SU-DHL-6 (cell line): Measurements from ENCODE around the gene NMT1.

Source experiments
- H2AFZ ChIP-seq: fragments of 200-600 bp; sonication (generic); 2 replicates; pipeline ENCODE4 v1.6.1; 2014; ENCODE audit warnings: low read depth, mild to moderate bottlenecking, moderate library complexity, mixed read lengths, antibody characterized with exemption, low read length; ENCODE audit not compliant: severe bottlenecking
- H3F3A ChIP-seq: fragments of 200-600 bp; shearing (Covaris generic); 2 replicates; pipeline ENCODE4 v1.6.0; 2016; ENCODE audit warnings: antibody characterized with exemption, mild to moderate bottlenecking; ENCODE audit not compliant: insufficient read depth
- H3K27ac ChIP-seq: fragments of 200-600 bp; sonication (generic); 2 replicates; pipeline ENCODE4 v1.5.1; 2016; ENCODE audit warnings: low read depth, mild to moderate bottlenecking, low read length, moderate library complexity, mixed read lengths
- H3K27me3 ChIP-seq: fragments of 200-600 bp; sonication (generic), shearing (Covaris generic); 2 replicates; pipeline ENCODE4 v1.6.0; 2014; ENCODE audit warnings: mild to moderate bottlenecking, low read length
- H3K36me3 ChIP-seq: fragments of 200-600 bp; sonication (generic); 2 replicates; pipeline ENCODE4 v1.6.1; 2014; ENCODE audit warnings: mild to moderate bottlenecking, low read length, mixed read lengths
- H3K4me2 ChIP-seq: fragments of 300-600, 200-600 bp; shearing (Covaris generic), sonication (generic); 2 replicates; pipeline ENCODE4 v1.6.0; 2014; ENCODE audit warnings: low read length, low read depth, mild to moderate bottlenecking; ENCODE audit not compliant: poor library complexity, severe bottlenecking
- H3K4me3 ChIP-seq: fragments of 200-600 bp; sonication (generic); 2 replicates; pipeline ENCODE4 v1.5.1; 2014; ENCODE audit warnings: antibody characterized with exemption, low read length, mild to moderate bottlenecking, mixed read lengths; ENCODE audit not compliant: insufficient read depth, poor library complexity, severe bottlenecking
- H3K79me2 ChIP-seq: fragments of 200-600 bp; sonication (generic); 2 replicates; pipeline ENCODE4 v1.6.1; 2014; ENCODE audit warnings: mild to moderate bottlenecking, low read length, moderate library complexity; ENCODE audit not compliant: insufficient read depth
- H3K9ac ChIP-seq: fragments of 200-600 bp; sonication (generic); 2 replicates; pipeline ENCODE4 v1.7.0; 2014; ENCODE audit warnings: mild to moderate bottlenecking, low read length
- H3K9me2 ChIP-seq: fragments of 200-600 bp; sonication (generic); replicated peaks from 2 replicates; pipeline ENCODE4 v1.6.1; 2014; ENCODE audit warnings: low read length; ENCODE audit not compliant: insufficient read depth
- H3K9me3 ChIP-seq: fragments of 200-600 bp; sonication (generic); 2 replicates; pipeline ENCODE4 v1.6.1; 2014; ENCODE audit warnings: low read length, mixed read lengths; ENCODE audit not compliant: insufficient read depth
- H4K20me1 ChIP-seq: fragments of 200-600 bp; sonication (generic); 2 replicates; pipeline ENCODE4 v1.6.1; 2014; ENCODE audit warnings: low read depth, mild to moderate bottlenecking, antibody characterized with exemption, low read length, moderate library complexity, mixed read lengths
- CTCF ChIP-seq: fragments of 200-600 bp; sonication (generic); IDR thresholded peaks from one replicate; pipeline ENCODE4 v1.5.1; 2017; ENCODE audit warnings: antibody characterized with exemption, mild to moderate bottlenecking, low read length, moderate library complexity; ENCODE audit not compliant: insufficient read depth, poor library complexity, severe bottlenecking
- EZH2phosphoT487 ChIP-seq: fragments of 200-600 bp; sonication (generic), shearing (Covaris generic); conservative IDR thresholded peaks from 2 replicates; pipeline ENCODE4 v1.6.1; 2018; ENCODE audit warnings: mild to moderate bottlenecking, antibody characterized with exemption, low read length, moderate library complexity, mixed read lengths

NMT1 gene

GRCh38 chr17:45096926-45097325 is 35.8 kb downstream of the NMT1 start:
- no peak overlapping the region for H2AFZ ChIP-seq
- H3K79me2 ChIP-seq, result no peaks in the 10 kb centered on the region
- H3K9me2 ChIP-seq, result no peaks in the 10 kb centered on the region
- H4K20me1 ChIP-seq, result no peaks in the 10 kb centered on the region
- no peak overlapping the region for H3K9ac ChIP-seq
- no peak overlapping the region for H3K4me3 ChIP-seq
- no peaks in the 10 kb centered on the region for H3F3A ChIP-seq
- no peak overlapping the region for H3K4me2 ChIP-seq
- no peaks in the 10 kb centered on the region for H3K9me3 ChIP-seq
- H3K36me3 ChIP-seq, result peaks cover 11% of the 10 kb centered on the region; the same call in 1 of the 2 replicates
- H3K27ac ChIP-seq, result no peak overlapping the region
- no peaks in the 10 kb centered on the region for H3K27me3 ChIP-seq
- TF ChIP-seq CTCF (no peak), EZH2phosphoT487 (no peak)

GRCh38 chr17:45098081-45098868 is 37.2 kb downstream of the NMT1 start:
- Histone ChIP-seq H3K27ac (no peak overlapping the region), H4K20me1 (no peaks in the 10 kb centered on the region), H3K9me2 (no peaks in the 10 kb centered on the region), H3K4me3 (no peak overlapping the region), H3F3A (no peaks in the 10 kb centered on the region), H3K27me3 (no peaks in the 10 kb centered on the region), H3K9me3 (no peaks in the 10 kb centered on the region), H3K4me2 (no peak overlapping the region), H3K36me3 (peaks cover 11% of the 10 kb centered on the region; the same call in 1 of the 2 replicates), H3K9ac (no peak overlapping the region), H3K79me2 (no peaks in the 10 kb centered on the region), H2AFZ (no peak overlapping the region)
- no peak for TF ChIP-seq CTCF
- no peak for TF ChIP-seq EZH2phosphoT487

DNA sequence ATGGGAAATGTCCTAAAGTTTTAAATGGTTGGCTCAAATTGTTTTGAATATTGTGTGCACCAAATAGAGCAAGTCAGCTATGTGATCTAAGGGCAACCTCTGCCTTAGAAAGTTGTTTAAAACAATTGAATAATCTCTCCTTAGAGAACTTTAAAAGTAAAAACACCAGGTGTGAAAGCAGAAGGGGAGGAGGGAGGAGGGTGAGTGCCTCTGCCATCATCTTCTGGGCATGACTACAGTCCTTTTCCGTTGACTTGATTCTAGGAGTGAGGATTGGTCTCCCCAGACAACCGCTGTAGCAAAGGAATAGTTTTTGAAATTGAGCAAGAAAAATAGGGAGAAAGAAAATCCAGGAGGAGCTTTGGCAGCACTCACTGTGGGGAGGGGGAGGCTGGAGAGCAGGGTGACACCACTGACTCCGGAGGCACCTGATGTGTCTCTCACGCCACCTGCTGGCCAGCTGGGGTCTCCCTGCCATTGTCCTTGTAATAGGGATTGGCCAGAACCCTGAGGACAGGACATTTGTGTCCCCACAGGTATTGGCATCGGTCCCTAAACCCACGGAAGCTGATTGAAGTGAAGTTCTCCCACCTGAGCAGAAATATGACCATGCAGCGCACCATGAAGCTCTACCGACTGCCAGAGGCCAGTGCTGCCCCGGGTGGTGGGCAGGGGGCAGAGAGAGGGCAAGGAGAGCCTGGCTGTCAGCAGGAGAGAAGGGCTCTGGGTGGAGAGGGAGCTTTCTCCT is 37.9 kb downstream of the NMT1 start:
- Histone ChIP-seq H3K36me3 (peaks cover 11% of the 10 kb centered on the region; the same call in 1 of the 2 replicates), H4K20me1 (no peaks in the 10 kb centered on the region), H3K27me3 (no peaks in the 10 kb centered on the region), H3K4me3 (no peak overlapping the region), H3K79me2 (no peaks in the 10 kb centered on the region), H3K4me2 (no peak overlapping the region), H3F3A (no peaks in the 10 kb centered on the region), H2AFZ (no peak overlapping the region), H3K9me2 (no peaks in the 10 kb centered on the region), H3K9me3 (no peaks in the 10 kb centered on the region), H3K27ac (no peak overlapping the region), H3K9ac (no peak overlapping the region)
- TF ChIP-seq CTCF, result peak; percentile 90
- TF ChIP-seq EZH2phosphoT487, result no peak
